ENCODE data around the gene THSD4.

The THSD4 gene

GRCh38 chr15:71237456-71238188, 122.4 kb downstream of the THSD4 start:
- Histone ChIP-seq H3K4me2 (ENCODE audit: low read length) (no peak overlapping the region), H3K9me3 (replicated peaks; ENCODE audit: low read length) (no peaks in the 10 kb centered on the region), H3K27me3 (ENCODE audit: control insufficient read depth, insufficient read depth, low read length) (no peaks in the 10 kb centered on the region), H3K9ac (ENCODE audit: low read depth, low read length) (no peak overlapping the region), H3K4me1 (ENCODE audit: control insufficient read depth, insufficient read depth, low read length) (peaks cover 15% of the 10 kb centered on the region), H3K4me3 (ENCODE audit: low read length) (no peak overlapping the region), H3K36me3 (ENCODE audit: insufficient read depth, low read length) (no peaks in the 10 kb centered on the region)

DNA sequence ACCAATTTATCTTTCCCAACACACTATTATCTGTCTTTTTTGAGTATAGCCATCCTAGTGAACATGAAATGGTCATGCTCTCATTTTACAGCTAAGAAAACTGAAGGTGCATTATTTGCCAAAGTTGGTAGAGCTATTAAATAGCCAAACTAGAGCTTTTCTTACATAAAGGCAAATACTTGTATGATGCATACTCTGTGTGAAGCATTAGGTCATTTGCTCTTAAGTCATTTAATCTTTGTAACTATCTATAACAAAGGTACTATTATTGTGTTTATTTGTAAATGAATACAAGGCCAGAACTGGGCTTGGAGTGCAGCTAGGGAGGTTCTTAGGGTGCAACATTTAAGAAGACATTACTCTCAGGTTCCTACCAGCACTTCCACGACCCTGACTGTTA, 123.7 kb downstream of the THSD4 start:
- no peak overlapping the region for H3K4me3 ChIP-seq (ENCODE audit: low read length)
- no peaks in the 10 kb centered on the region for H3K9me3 ChIP-seq (replicated peaks; ENCODE audit: low read length)
- H3K36me3 ChIP-seq (ENCODE audit: insufficient read depth, low read length) = no peaks in the 10 kb centered on the region

DNA sequence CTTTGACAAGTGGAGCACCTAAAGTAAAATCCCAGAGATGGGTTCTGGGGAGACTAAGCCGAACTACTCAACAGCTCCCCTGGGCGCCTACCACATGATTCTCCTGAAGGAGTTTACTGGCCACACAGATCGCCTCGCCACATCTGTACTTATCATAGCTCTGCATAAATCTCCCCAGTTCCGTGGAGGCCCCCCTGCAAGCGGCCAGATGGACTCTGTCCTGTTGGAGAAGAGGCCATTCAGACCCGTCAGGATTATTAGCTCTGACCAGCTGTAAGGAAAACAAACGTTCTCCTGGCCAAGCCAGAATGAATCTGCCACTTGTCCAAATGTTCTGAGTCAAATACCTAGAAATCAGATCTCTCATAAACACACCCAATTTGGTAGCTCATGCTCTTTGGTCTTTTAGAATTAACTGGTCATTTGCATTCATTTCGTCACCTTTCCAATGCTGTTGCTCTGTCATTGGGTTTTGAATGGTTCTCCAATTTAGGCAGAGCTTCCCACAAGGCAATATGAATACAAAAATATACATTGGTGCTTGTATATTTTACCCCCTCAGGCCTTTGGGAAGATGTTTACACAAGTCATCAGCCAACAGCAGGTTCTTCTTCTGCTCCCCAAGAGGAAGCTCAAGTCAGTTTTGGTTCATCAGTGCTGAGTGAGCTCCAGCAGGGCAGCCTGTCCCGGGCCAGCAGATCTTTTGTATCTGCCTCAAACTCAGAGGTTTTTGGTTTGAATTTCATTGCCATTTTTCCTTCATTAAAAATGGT, 124.5 kb downstream of the THSD4 start:
- H3K9ac ChIP-seq (ENCODE audit: low read depth, low read length) = no peak overlapping the region
- H3K9me3 ChIP-seq (replicated peaks; ENCODE audit: low read length) = no peaks in the 10 kb centered on the region
- H3K36me3 ChIP-seq (ENCODE audit: insufficient read depth, low read length) = no peaks in the 10 kb centered on the region
- H3K4me3 ChIP-seq (ENCODE audit: low read length) = no peak overlapping the region
- H3K4me1 ChIP-seq (ENCODE audit: control insufficient read depth, insufficient read depth, low read length) = peaks cover 15% of the 10 kb centered on the region
- H3K27me3 ChIP-seq (ENCODE audit: control insufficient read depth, insufficient read depth, low read length) = no peaks in the 10 kb centered on the region
- no peak overlapping the region for H3K4me2 ChIP-seq (ENCODE audit: low read length)

More for the DNA sequence above, 123.7 kb downstream of the THSD4 start:
- Histone ChIP-seq H3K9ac (ENCODE audit: low read depth, low read length) (no peak overlapping the region), H3K27me3 (ENCODE audit: control insufficient read depth, insufficient read depth, low read length) (no peaks in the 10 kb centered on the region), H3K4me1 (ENCODE audit: control insufficient read depth, insufficient read depth, low read length) (peaks cover 15% of the 10 kb centered on the region), H3K4me2 (ENCODE audit: low read length) (no peak overlapping the region)

DNA sequence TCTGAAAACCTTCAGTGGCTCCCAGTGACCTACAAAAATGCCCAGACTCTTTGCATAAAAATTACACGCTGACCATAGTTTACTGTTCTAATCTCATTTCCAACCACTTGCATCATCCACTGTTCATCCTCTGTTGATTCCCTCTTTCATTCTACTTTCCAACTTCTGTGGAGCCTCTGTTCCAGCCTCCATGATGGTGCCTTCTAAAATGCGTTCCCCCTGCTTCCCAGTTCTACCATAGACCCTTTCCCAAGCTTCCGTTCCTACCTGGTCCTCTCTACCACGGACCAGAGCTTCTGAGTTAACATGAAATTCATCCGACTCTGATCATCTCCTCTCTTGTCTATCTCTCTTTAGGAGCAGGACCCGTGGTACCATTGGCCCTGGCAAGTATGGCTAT, 127.0 kb downstream of the THSD4 start:
- Histone ChIP-seq H3K4me2 (ENCODE audit: low read length) (no peak overlapping the region), H3K27me3 (ENCODE audit: control insufficient read depth, insufficient read depth, low read length) (no peaks in the 10 kb centered on the region), H3K9ac (ENCODE audit: low read depth, low read length) (no peak overlapping the region), H3K4me1 (ENCODE audit: control insufficient read depth, insufficient read depth, low read length) (peaks cover 14% of the 10 kb centered on the region), H3K4me3 (ENCODE audit: low read length) (no peak overlapping the region), H3K36me3 (ENCODE audit: insufficient read depth, low read length) (no peaks in the 10 kb centered on the region), H3K9me3 (replicated peaks; ENCODE audit: low read length) (no peaks in the 10 kb centered on the region)

DNA sequence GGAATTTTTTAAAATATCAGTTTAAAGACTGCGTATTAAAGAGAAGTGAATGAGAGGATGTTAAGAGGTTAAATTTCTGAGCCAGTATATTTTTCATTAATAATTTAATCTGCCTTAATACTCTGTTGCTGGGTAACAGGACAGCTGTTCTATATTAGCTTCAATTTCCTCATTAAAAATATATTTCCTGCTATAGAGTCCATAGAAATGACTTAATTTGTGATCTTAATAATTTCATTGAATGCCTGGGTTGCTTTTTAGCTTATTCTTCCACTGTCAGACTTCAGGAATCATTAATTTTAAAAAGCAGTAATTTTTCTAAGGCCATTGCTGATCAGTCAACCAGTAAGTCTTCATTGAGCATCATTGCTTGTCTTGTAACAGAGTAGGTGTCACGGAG, 129.0 kb downstream of the THSD4 start:
- H3K9ac ChIP-seq (ENCODE audit: low read depth, low read length) = no peak overlapping the region
- no peaks in the 10 kb centered on the region for H3K9me3 ChIP-seq (replicated peaks; ENCODE audit: low read length)
- H3K4me2 ChIP-seq (ENCODE audit: low read length) = no peak overlapping the region
- H3K36me3 ChIP-seq (ENCODE audit: insufficient read depth, low read length) = peaks cover 5% of the 10 kb centered on the region
- H3K4me3 ChIP-seq (ENCODE audit: low read length) = no peak overlapping the region
- no peaks in the 10 kb centered on the region for H3K27me3 ChIP-seq (ENCODE audit: control insufficient read depth, insufficient read depth, low read length)
- peaks cover 3% of the 10 kb centered on the region for H3K4me1 ChIP-seq (ENCODE audit: control insufficient read depth, insufficient read depth, low read length)

DNA sequence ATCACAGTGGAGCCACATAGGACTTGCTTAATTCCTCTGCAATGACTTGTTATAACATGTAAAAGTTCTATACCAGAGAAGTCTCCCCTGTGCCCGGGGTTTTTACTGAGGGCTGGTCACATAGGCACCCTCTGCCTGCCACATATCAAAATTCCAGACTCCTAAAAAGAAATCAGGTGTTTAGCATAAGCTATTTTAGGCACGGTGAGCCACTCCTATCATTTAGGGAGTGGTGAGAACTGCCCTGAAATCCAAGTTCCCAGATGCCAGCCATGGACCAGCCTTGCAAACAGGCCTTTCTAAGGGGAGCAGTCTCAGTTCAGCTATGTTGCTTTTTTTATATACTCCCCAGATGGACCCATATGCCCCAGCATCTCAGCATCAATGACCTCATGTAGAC, 130.3 kb downstream of the THSD4 start:
- Histone ChIP-seq H3K27me3 (ENCODE audit: control insufficient read depth, insufficient read depth, low read length) (no peaks in the 10 kb centered on the region), H3K9me3 (replicated peaks; ENCODE audit: low read length) (no peaks in the 10 kb centered on the region), H3K4me2 (ENCODE audit: low read length) (no peak overlapping the region), H3K9ac (ENCODE audit: low read depth, low read length) (no peak overlapping the region), H3K36me3 (ENCODE audit: insufficient read depth, low read length) (peaks cover 5% of the 10 kb centered on the region), H3K4me1 (ENCODE audit: control insufficient read depth, insufficient read depth, low read length) (peaks cover under 1% of the 10 kb centered on the region), H3K4me3 (ENCODE audit: low read length) (no peak overlapping the region)

DNA sequence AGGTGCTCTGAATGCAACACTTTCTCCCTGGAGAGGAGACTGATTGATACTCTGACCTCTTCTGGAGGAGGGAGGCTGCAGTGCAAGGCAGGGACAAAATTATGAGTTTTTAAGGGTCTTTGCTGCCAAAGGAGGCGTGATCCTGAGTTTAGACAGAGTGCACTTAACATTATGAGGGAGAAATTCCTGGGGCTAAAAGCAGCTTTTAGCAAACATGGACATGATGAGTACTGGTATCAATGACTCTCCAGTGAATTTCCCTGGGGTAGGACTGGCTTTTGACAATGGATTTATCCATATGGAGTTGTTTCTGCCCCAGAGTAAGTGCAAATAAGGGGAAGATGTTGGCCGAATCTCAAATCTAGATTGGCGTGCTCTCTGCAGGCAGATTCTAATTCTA, 133.1 kb downstream of the THSD4 start:
- no peak overlapping the region for H3K4me3 ChIP-seq (ENCODE audit: low read length)
- peaks cover 16% of the 10 kb centered on the region for H3K4me1 ChIP-seq (ENCODE audit: control insufficient read depth, insufficient read depth, low read length)
- H3K9ac ChIP-seq (ENCODE audit: low read depth, low read length) = no peak overlapping the region
- H3K27me3 ChIP-seq (ENCODE audit: control insufficient read depth, insufficient read depth, low read length) = no peaks in the 10 kb centered on the region
- H3K9me3 ChIP-seq (replicated peaks; ENCODE audit: low read length) = no peaks in the 10 kb centered on the region
- peaks cover 5% of the 10 kb centered on the region for H3K36me3 ChIP-seq (ENCODE audit: insufficient read depth, low read length)
- H3K4me2 ChIP-seq (ENCODE audit: low read length) = no peak overlapping the region

GRCh38 chr15:71249986-71250385, 134.7 kb downstream of the THSD4 start:
- peaks cover 16% of the 10 kb centered on the region for H3K4me1 ChIP-seq (ENCODE audit: control insufficient read depth, insufficient read depth, low read length)
- peaks cover 5% of the 10 kb centered on the region for H3K36me3 ChIP-seq (ENCODE audit: insufficient read depth, low read length)
- no peak overlapping the region for H3K4me2 ChIP-seq (ENCODE audit: low read length)
- H3K4me3 ChIP-seq (ENCODE audit: low read length) = no peak overlapping the region
- no peaks in the 10 kb centered on the region for H3K9me3 ChIP-seq (replicated peaks; ENCODE audit: low read length)
- no peaks in the 10 kb centered on the region for H3K27me3 ChIP-seq (ENCODE audit: control insufficient read depth, insufficient read depth, low read length)
- no peak overlapping the region for H3K9ac ChIP-seq (ENCODE audit: low read depth, low read length)

GRCh38 chr15:71250936-71251583, 135.8 kb downstream of the THSD4 start:
- Histone ChIP-seq H3K4me3 (ENCODE audit: low read length) (no peak overlapping the region), H3K36me3 (ENCODE audit: insufficient read depth, low read length) (peaks cover 10% of the 10 kb centered on the region), H3K4me2 (ENCODE audit: low read length) (no peak overlapping the region), H3K9ac (ENCODE audit: low read depth, low read length) (no peak overlapping the region), H3K27me3 (ENCODE audit: control insufficient read depth, insufficient read depth, low read length) (no peaks in the 10 kb centered on the region), H3K4me1 (ENCODE audit: control insufficient read depth, insufficient read depth, low read length) (peaks cover 16% of the 10 kb centered on the region), H3K9me3 (replicated peaks; ENCODE audit: low read length) (no peaks in the 10 kb centered on the region)

DNA sequence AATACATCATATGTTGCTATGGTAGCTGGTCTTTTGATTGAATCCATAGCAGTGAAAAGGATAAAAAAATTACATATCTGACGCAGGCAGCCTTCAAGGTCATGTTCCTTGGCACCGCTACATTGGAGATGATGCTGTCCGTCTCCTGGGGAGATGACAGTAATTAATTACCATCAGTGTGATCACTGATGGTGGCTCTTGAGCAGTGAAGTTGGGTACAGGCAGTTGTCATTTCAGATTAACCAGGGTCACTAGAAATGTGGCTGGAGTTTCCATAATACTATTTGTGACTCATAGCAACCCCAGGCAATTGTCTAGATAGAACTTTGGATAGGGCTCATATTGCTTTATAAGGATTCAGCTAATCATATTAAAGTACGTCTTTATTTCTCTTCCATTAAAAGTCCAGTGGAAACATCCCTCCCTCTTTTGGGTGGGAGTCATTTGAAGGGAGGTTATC, 136.3 kb downstream of the THSD4 start:
- H3K36me3 ChIP-seq (ENCODE audit: insufficient read depth, low read length) = peaks cover 12% of the 10 kb centered on the region
- no peak overlapping the region for H3K9ac ChIP-seq (ENCODE audit: low read depth, low read length)
- H3K9me3 ChIP-seq (replicated peaks; ENCODE audit: low read length) = no peaks in the 10 kb centered on the region
- no peak overlapping the region for H3K4me2 ChIP-seq (ENCODE audit: low read length)
- no peak overlapping the region for H3K4me3 ChIP-seq (ENCODE audit: low read length)
- peaks cover 16% of the 10 kb centered on the region for H3K4me1 ChIP-seq (ENCODE audit: control insufficient read depth, insufficient read depth, low read length)
- H3K27me3 ChIP-seq (ENCODE audit: control insufficient read depth, insufficient read depth, low read length) = no peaks in the 10 kb centered on the region

- peaks cover 16% of the 10 kb centered on the region for H3K4me1 ChIP-seq (ENCODE audit: control insufficient read depth, insufficient read depth, low read length)
- no peak overlapping the region for H3K4me2 ChIP-seq (ENCODE audit: low read length)
- no peaks in the 10 kb centered on the region for H3K27me3 ChIP-seq (ENCODE audit: control insufficient read depth, insufficient read depth, low read length)
- no peak overlapping the region for H3K4me3 ChIP-seq (ENCODE audit: low read length)
- H3K9me3 ChIP-seq (replicated peaks; ENCODE audit: low read length) = no peaks in the 10 kb centered on the region
- H3K36me3 ChIP-seq (ENCODE audit: insufficient read depth, low read length) = peaks cover 17% of the 10 kb centered on the region
- H3K9ac ChIP-seq (ENCODE audit: low read depth, low read length) = no peak overlapping the region
Measured at GRCh38 chr15:71252044-71252739, 136.9 kb downstream of the THSD4 start.

Measured in skeletal muscle satellite cell (primary cell).